Measurements from ENCODE around the gene PARVG. TPM values are rescaled to one million over a fixed set of nuclear protein-coding genes. Genes with fewer than 3 reads are reported as not detected.

PARVG gene
- total and polyA plus RNA-seq, 2 experiments from 2014 or later = 0.33 TPM; not detected in 1

- no peak for DNase-seq (ENCODE audit: low read depth in 1 of 2, low spot score in 1 of 2)
- no peaks in the 10 kb centered on the region for H3K27me3 ChIP-seq
- no peak overlapping the region for H3K4me3 ChIP-seq
- H3K27ac ChIP-seq = no peak overlapping the region
- H3K9me3 ChIP-seq (ENCODE audit: low read depth) = no peaks in the 10 kb centered on the region
- TF ChIP-seq CTCF (IDR thresholded peaks at IDR 0.05; ENCODE audit: low read depth, low read length) = no peak
- H3K36me3 ChIP-seq = no peaks in the 10 kb centered on the region
- no peaks in the 10 kb centered on the region for H3K4me1 ChIP-seq (ENCODE audit: low read depth)
These were observed 578 bp upstream of the PARVG start for GRCh38 chr22:44179989-44180705.

- no peak for TF ChIP-seq CTCF (IDR thresholded peaks at IDR 0.05; ENCODE audit: low read depth, low read length)
- H3K27me3 ChIP-seq = no peaks in the 10 kb centered on the region
- no peaks in the 10 kb centered on the region for H3K9me3 ChIP-seq (ENCODE audit: low read depth)
- DNase-seq (ENCODE audit: low read depth in 1 of 2, low spot score in 1 of 2) = no peak
- H3K4me3 ChIP-seq = no peak overlapping the region
- no peak overlapping the region for H3K27ac ChIP-seq
- no peaks in the 10 kb centered on the region for H3K36me3 ChIP-seq
- H3K4me1 ChIP-seq (ENCODE audit: low read depth) = no peaks in the 10 kb centered on the region
These were observed 547 bp downstream of the PARVG start for GRCh38 chr22:44181033-44181911.

- Histone ChIP-seq H3K4me1 (ENCODE audit: low read depth) (no peaks in the 10 kb centered on the region), H3K27ac (no peak overlapping the region), H3K9me3 (ENCODE audit: low read depth) (no peaks in the 10 kb centered on the region), H3K4me3 (no peak overlapping the region), H3K27me3 (no peaks in the 10 kb centered on the region), H3K36me3 (no peaks in the 10 kb centered on the region)
- DNase-seq (ENCODE audit: low read depth in 1 of 2, low spot score in 1 of 2) = no peak
- no peak for TF ChIP-seq CTCF (IDR thresholded peaks at IDR 0.05; ENCODE audit: low read depth, low read length)
These were observed 1.3 kb downstream of the PARVG start for GRCh38 chr22:44181912-44182587.

GRCh38 chr22:44182588-44183286 lies 2.0 kb downstream of the PARVG start:
- no peak for TF ChIP-seq CTCF (IDR thresholded peaks at IDR 0.05; ENCODE audit: low read depth, low read length)
- Histone ChIP-seq H3K27me3 (no peaks in the 10 kb centered on the region), H3K27ac (no peak overlapping the region), H3K36me3 (no peaks in the 10 kb centered on the region), H3K4me1 (ENCODE audit: low read depth) (no peaks in the 10 kb centered on the region), H3K9me3 (ENCODE audit: low read depth) (no peaks in the 10 kb centered on the region), H3K4me3 (no peak overlapping the region)
- DNase-seq (ENCODE audit: low read depth in 1 of 2, low spot score in 1 of 2) = no peak

- Histone ChIP-seq H3K9me3 (ENCODE audit: low read depth) (no peaks in the 10 kb centered on the region), H3K36me3 (no peaks in the 10 kb centered on the region), H3K27me3 (no peaks in the 10 kb centered on the region), H3K4me1 (ENCODE audit: low read depth) (no peaks in the 10 kb centered on the region), H3K4me3 (no peak overlapping the region), H3K27ac (no peak overlapping the region)
- no peak for TF ChIP-seq CTCF (IDR thresholded peaks at IDR 0.05; ENCODE audit: low read depth, low read length)
- no peak for DNase-seq (ENCODE audit: low read depth in 1 of 2, low spot score in 1 of 2)
These were observed 2.5 kb downstream of the PARVG start for GRCh38 chr22:44183287-44183588.
